Lower leg skin (tissue), 4 donors: ENCODE data around the gene LARP6. TPM values are rescaled to one million over a fixed set of nuclear protein-coding genes. Genes with fewer than 3 reads are reported as not detected.
A peak's percentile ranks its signal among the peaks of the same experiment; 100 is the strongest.

ENCODE experiments used
- DNase-seq, 2 donors: peaks; one replicate each; pipeline ENCODE4 v3.0.0-alpha.2; 2019; ENCODE audit warnings: low spot score in 2 of 2
- H3K4me3 ChIP-seq: fragments of 200-600 bp; sonication (generic); 2 replicates; pipeline ENCODE4 v1.5.1; 2017; ENCODE audit warnings: mild to moderate bottlenecking, low read depth; ENCODE audit not compliant: poor library complexity, severe bottlenecking
- CTCF ChIP-seq, 3 donors: fragments of 450-650 bp; IDR thresholded peaks; one replicate each; pipeline ENCODE4 v1.5.1; 2016; ENCODE audit warnings: antibody characterized with exemption in 3 of 3, mild to moderate bottlenecking in 3 of 3, moderate library complexity in 2 of 3
- POLR2A ChIP-seq, 2 donors: fragments of 450-650 bp; IDR thresholded peaks; one replicate each; pipeline ENCODE4 v1.6.1; 2016 to 2017; ENCODE audit warnings: antibody characterized with exemption in 2 of 2, mild to moderate bottlenecking in 1 of 2, moderate library complexity in 1 of 2
- WGBS, 2 donors: methylation state at CpG; one replicate each; pipeline ENCODE4 v1.1.5; 2018; 5-methylcytosine and 5-hydroxymethylcytosine counted together
- intact Hi-C: fragments of 100-400 bp; cut with DNase I; formaldehyde crosslinking; loops from one replicate; pipeline ENCODE4 v1.15.0; 2023; ENCODE audit warnings: low total_unique reads
- total RNA-seq, 4 donors: library from RNA; depleted of rRNA; stranded (reverse); fragments of >200 nt; gene quantifications; one replicate each; pipeline ENCODE4 v1.1.0, GENCODE V29; 2016

LARP6 gene
- total RNA-seq = 10 to 100 TPM in 2 of 4 donors, 1 to 10 TPM in 2; 4.9 to 22.3 (median 14.5) TPM

- 1 to 2% methylated on average over 16 to 18 of the region's 78 CpGs for WGBS, 2 donors
- intact Hi-C loops = loop anchor here (1.0 to 5.0 kb wide), 2 partner anchors 18 to 1753 kb away; no protein-coding TSS in a partner anchor
- peak in 1 of 2 donors; percentile 91 for DNase-seq
These were observed at the start of gene LARP6 for GRCh38 chr15:70853973-70854665. LARP6 (minus strand) TSS chr15:70854157; CDS start chr15:70854088, 69 bp downstream.

GRCh38 chr15:70902107-70902506 lies 48.1 kb upstream of the LARP6 start:
- 68 to 77% methylated on average over 1 of the region's 1 CpG for WGBS, 2 donors
- TF ChIP-seq POLR2A (IDR thresholded peaks at IDR 0.05) = no peak
- H3K4me3 ChIP-seq = no peak overlapping the region
- no peak for DNase-seq
- intact Hi-C loops = no loop called here

More at GRCh38 chr15:70853973-70854665, at the start of gene LARP6:
- H3K4me3 ChIP-seq = peak within 1 kb of the TSS; percentile 60
- TF ChIP-seq POLR2A (IDR thresholded peaks at IDR 0.05) = no peak
- TF ChIP-seq CTCF (IDR thresholded peaks at IDR 0.05) = no peak

DNA sequence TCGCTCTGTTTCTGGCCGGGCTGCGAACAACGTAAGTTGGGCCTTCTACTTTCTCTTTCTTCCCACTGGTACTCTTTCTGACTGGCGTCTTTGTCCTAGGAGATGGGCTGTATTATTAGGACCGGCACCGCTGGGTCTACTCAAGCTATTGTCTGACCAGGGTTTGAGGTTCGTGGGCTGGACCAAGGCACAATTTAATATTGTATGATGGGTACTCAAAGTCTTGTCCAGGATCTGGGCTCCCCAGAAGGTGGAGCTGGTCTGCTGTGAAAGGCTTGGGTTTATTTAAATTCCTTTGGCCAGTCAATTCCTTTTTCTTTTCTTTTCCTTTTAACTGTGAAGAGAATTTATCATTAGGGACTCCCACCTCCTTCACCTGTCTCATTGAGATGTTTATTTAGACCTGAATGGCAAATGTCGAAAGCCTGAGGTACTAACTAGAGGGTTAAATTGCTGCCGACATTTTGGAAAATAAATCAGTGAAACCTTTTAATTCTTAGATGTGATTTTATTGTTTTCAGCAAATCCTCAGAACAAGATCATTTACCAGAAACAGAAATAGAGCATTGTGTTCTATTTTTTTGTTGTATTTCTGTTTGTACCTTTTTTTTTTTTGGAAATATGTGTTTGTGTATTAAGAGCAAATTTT lies 39.1 kb upstream of the LARP6 start:
- TF ChIP-seq POLR2A (IDR thresholded peaks at IDR 0.05) = no peak
- no peak for TF ChIP-seq CTCF (IDR thresholded peaks at IDR 0.05)
- intact Hi-C loops = no loop called here
- peak overlapping the region; percentile 52 for H3K4me3 ChIP-seq
- DNase-seq = no peak
- 4% methylated on average over 10 of the region's 10 CpGs for WGBS, 2 donors

- peak; percentile 81 to 96 for DNase-seq
- intact Hi-C loops = no loop called here
- TF ChIP-seq POLR2A (IDR thresholded peaks at IDR 0.05) = no peak
- TF ChIP-seq CTCF (IDR thresholded peaks at IDR 0.05) = no peak
- peak within 1 kb of the TSS; percentile 52 for H3K4me3 ChIP-seq
- 0 to 1% methylated on average over 50 to 55 of the region's 61 CpGs for WGBS, 2 donors
These were observed 38.3 kb upstream of the LARP6 start, which contains the start of the genes LRRC49 and THAP10 for GRCh38 chr15:70892002-70892911. LRRC49 (plus strand) TSS chr15:70892826; CDS start chr15:70892895, 69 bp downstream. THAP10 (minus strand) TSS chr15:70892433; CDS start chr15:70892272, 161 bp downstream.

- intact Hi-C loops = no loop called here
- WGBS, 2 donors = 86% methylated on average over 2 of the region's 2 CpGs
- TF ChIP-seq CTCF (IDR thresholded peaks at IDR 0.05) = no peak
- no peak for TF ChIP-seq POLR2A (IDR thresholded peaks at IDR 0.05)
These were observed 28.4 kb upstream of the LARP6 start for GRCh38 chr15:70882361-70882760.

More at GRCh38 chr15:70882361-70882760, 28.4 kb upstream of the LARP6 start:
- DNase-seq = no peak
- no peak overlapping the region for H3K4me3 ChIP-seq
